Ectodermal cell (in vitro differentiated cells): Measurements from ENCODE around the gene FARP1.

ENCODE experiments used
- H3K27ac ChIP-seq: 2 replicates; pipeline ENCODE4 v1.7.0; 2013; ENCODE audit warnings: mild to moderate bottlenecking, low read depth, low read length; ENCODE audit not compliant: insufficient read depth, poor library complexity, severe bottlenecking
- H3K27me3 ChIP-seq: 2 replicates; pipeline ENCODE4 v1.7.0; 2013; ENCODE audit warnings: mild to moderate bottlenecking, low read length; ENCODE audit not compliant: insufficient read depth, control insufficient read depth, poor library complexity, severe bottlenecking
- H3K36me3 ChIP-seq: one replicate; pipeline ENCODE4 v1.7.0; 2013; ENCODE audit warnings: low read length; ENCODE audit not compliant: control insufficient read depth, insufficient read depth
- H3K4me1 ChIP-seq: one replicate; pipeline ENCODE4 v1.7.0; 2013; ENCODE audit warnings: low read length; ENCODE audit not compliant: control insufficient read depth, insufficient read depth
- H3K4me3 ChIP-seq: 2 replicates; pipeline ENCODE4 v1.7.0; 2013; ENCODE audit warnings: low read depth, low read length, control low read depth; ENCODE audit not compliant: insufficient read depth
- H3K9me3 ChIP-seq: 2 replicates; pipeline ENCODE4 v1.7.0; 2013; ENCODE audit warnings: mild to moderate bottlenecking, low read length, moderate library complexity; ENCODE audit not compliant: control insufficient read depth
- WGBS, 2 experiments: methylation state at CpG; one replicate each; pipeline ENCODE4 v1.1.7; 2013; ENCODE audit warnings: missing lambda C conversion rate in 2 of 2; 5-methylcytosine and 5-hydroxymethylcytosine counted together

The FARP1 gene

GRCh38 chr13:98129059-98129746 is 13.7 kb upstream of the FARP1 start:
- Histone ChIP-seq H3K27ac (no peak overlapping the region), H3K36me3 (no peaks in the 10 kb centered on the region), H3K9me3 (no peaks in the 10 kb centered on the region), H3K27me3 (no peaks in the 10 kb centered on the region), H3K4me3 (no peak overlapping the region), H3K4me1 (no peaks in the 10 kb centered on the region)
- WGBS, 2 experiments: 90 to 94% methylated on average over 5 of the region's 5 CpGs

DNA sequence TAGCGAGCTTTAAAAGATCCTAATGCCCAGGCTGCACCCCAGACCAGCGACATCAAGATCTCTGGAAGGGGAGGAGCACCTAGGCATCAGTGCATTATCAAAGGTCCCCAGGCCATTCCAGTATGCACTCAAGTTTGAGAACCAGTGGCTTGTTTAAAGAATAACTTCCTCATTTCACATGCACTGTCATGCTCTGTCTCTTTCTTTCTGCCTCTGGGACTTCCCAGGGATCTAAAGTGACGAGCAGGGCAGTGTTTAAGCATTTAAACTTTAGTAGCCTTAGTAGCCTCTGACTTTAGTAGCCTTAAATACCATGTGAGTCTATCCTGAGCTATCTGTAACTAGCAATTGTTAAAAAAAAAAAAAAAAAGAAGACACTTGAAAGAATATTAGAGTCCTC is 8.9 kb upstream of the FARP1 start:
- Histone ChIP-seq H3K27me3 (no peaks in the 10 kb centered on the region), H3K4me1 (no peaks in the 10 kb centered on the region), H3K4me3 (no peak overlapping the region), H3K9me3 (no peaks in the 10 kb centered on the region), H3K27ac (no peak overlapping the region), H3K36me3 (no peaks in the 10 kb centered on the region)
- 80% methylated on average over 3 of the region's 3 CpGs for WGBS, 2 experiments

- Histone ChIP-seq H3K4me3 (no peak overlapping the region), H3K9me3 (no peaks in the 10 kb centered on the region), H3K36me3 (no peaks in the 10 kb centered on the region), H3K27me3 (no peaks in the 10 kb centered on the region), H3K27ac (no peak overlapping the region), H3K4me1 (no peaks in the 10 kb centered on the region)
- 93% methylated on average over 1 of the region's 1 CpG; no CpG with 5 or more reads in 1 of the 2 experiments for WGBS, 2 experiments
Observed at GRCh38 chr13:98134901-98135300, 8.0 kb upstream of the FARP1 start.

DNA sequence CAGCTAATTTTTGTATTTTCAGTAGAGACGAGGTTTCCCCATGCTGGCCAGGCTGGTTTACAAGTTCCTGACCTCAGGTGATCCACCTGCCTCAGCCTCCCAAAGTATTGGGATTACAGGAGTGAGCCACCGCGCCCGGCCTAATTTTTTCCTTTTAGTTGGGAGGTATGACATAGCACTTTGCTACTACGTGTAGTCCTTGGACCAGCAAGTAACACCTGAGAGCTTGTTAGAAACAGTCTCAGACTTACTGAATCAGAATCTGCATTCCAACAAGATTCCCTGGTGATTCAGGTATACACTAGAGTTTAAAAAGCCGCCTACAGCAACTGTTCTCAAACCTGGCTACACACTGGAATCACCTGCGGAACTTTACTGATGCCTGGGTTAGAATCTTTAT is 1.8 kb upstream of the FARP1 start:
- WGBS, 2 experiments: 87 to 92% methylated on average over 7 of the region's 7 CpGs
- Histone ChIP-seq H3K36me3 (no peaks in the 10 kb centered on the region), H3K27ac (no peak overlapping the region), H3K4me3 (no peak overlapping the region), H3K27me3 (peaks cover 17% of the 10 kb centered on the region), H3K4me1 (peaks cover 16% of the 10 kb centered on the region), H3K9me3 (no peaks in the 10 kb centered on the region)

- H3K36me3 ChIP-seq: no peaks in the 10 kb centered on the region
- peaks cover 17% of the 10 kb centered on the region for H3K27me3 ChIP-seq
- 17 to 18% methylated on average over 27 of the region's 27 CpGs for WGBS, 2 experiments
- H3K27ac ChIP-seq: no peak overlapping the region
- peaks cover 21% of the 10 kb centered on the region for H3K4me1 ChIP-seq
- H3K9me3 ChIP-seq: no peaks in the 10 kb centered on the region
- peak overlapping the region; percentile 79 for H3K4me3 ChIP-seq
Observed at GRCh38 chr13:98141509-98142379, 1.1 kb upstream of the FARP1 start.

GRCh38 chr13:98143157-98143553 is 261 bp downstream of the FARP1 start:
- H3K27ac ChIP-seq: no peak overlapping the region
- H3K27me3 ChIP-seq: peaks cover 17% of the 10 kb centered on the region
- peak overlapping the region; percentile 79 for H3K4me3 ChIP-seq
- H3K4me1 ChIP-seq: peaks cover 28% of the 10 kb centered on the region
- H3K36me3 ChIP-seq: no peaks in the 10 kb centered on the region
- H3K9me3 ChIP-seq: no peaks in the 10 kb centered on the region
- 0% methylated on average over 66 of the region's 66 CpGs for WGBS, 2 experiments

GRCh38 chr13:98143601-98144026 is 720 bp downstream of the FARP1 start:
- Histone ChIP-seq H3K9me3 (no peaks in the 10 kb centered on the region), H3K27ac (no peak overlapping the region), H3K4me3 (peak overlapping the region; percentile 79), H3K4me1 (peaks cover 28% of the 10 kb centered on the region), H3K36me3 (no peaks in the 10 kb centered on the region), H3K27me3 (peaks cover 17% of the 10 kb centered on the region)
- WGBS, 2 experiments: 0% methylated on average over 60 of the region's 60 CpGs

DNA sequence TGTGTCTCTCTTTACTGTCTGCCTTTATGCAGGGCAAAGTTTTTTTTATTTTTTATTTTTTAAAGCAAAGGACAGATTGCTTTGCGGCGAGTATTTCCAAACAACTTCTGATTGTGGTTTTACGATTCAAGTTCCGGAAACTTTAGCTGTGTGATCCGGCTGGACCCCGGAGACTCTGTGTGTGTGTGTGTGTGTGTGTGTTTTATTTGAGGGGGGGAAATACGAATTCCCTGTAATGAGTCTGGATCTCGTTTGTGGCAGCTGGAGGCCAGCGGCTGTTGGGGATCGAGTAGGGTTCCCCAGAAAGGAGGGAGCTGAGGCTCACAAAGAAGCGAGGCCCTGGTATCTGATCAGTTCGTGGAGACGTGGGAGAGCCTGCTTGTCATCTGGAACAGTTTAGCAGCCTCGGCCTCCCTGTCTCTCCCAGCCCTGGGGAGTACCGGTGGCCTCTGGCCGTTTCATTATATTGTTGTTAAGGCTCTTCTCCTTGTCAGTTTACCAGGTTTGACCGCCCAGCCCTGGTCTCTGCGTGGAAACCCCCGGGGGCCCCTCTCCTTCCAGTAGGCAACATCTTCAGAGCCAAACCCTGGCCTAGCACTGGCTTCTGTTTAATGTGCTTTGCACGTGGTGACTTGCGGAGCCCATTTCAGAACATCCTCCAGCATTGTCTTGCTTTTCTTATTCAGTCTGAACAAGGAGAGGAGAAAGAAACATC is 1.3 kb downstream of the FARP1 start:
- Histone ChIP-seq H3K36me3 (no peaks in the 10 kb centered on the region), H3K27me3 (peaks cover 17% of the 10 kb centered on the region), H3K4me3 (peak overlapping the region; percentile 79), H3K4me1 (peaks cover 28% of the 10 kb centered on the region), H3K9me3 (no peaks in the 10 kb centered on the region), H3K27ac (no peak overlapping the region)
- WGBS, 2 experiments: 5% methylated on average over 21 of the region's 21 CpGs

DNA sequence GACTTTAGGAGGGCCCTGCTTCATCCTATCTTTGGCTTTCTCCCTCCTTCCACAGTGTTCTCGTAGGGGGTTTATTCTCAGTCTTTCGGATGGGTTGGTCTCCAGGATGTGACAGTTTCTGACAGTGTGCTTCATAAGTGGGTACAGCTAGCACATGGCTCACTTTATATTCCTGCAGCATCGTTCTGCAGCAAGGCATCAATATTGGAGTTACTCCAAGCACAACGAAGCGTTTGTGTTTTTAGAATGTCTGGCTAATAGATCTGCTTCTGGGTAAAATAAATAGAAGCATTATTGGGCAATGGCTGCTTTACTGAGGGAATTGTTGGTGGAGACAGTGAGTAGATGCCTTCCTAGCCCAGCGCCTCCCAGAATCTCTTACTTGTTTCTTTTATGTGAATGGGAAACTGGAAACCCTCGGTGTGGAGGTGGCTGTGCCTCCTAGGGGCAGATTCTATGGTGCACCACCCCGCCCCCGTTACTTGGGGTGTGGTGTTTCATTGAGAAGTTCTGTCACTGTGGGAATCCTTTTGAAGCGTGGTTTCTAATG is 2.0 kb downstream of the FARP1 start:
- peaks cover 28% of the 10 kb centered on the region for H3K4me1 ChIP-seq
- peaks cover 17% of the 10 kb centered on the region for H3K27me3 ChIP-seq
- no peaks in the 10 kb centered on the region for H3K9me3 ChIP-seq
- H3K27ac ChIP-seq: no peak overlapping the region
- peak overlapping the region; percentile 79 for H3K4me3 ChIP-seq
- H3K36me3 ChIP-seq: no peaks in the 10 kb centered on the region
- 16 to 21% methylated on average over 8 to 9 of the region's 10 CpGs for WGBS, 2 experiments

- Histone ChIP-seq H3K36me3 (no peaks in the 10 kb centered on the region), H3K27me3 (peaks cover 2% of the 10 kb centered on the region), H3K9me3 (no peaks in the 10 kb centered on the region), H3K27ac (no peak overlapping the region), H3K4me3 (no peak overlapping the region), H3K4me1 (peaks cover 25% of the 10 kb centered on the region)
- 86 to 87% methylated on average over 4 of the region's 5 CpGs for WGBS, 2 experiments
Observed at GRCh38 chr13:98147521-98147920, 4.6 kb downstream of the FARP1 start.
